ENCODE measurements around the gene RIN1.
A peak's percentile ranks its signal among the peaks of the same experiment; 100 is the strongest.

GRCh38 chr11:66317322-66317722 is 18.9 kb downstream of the RIN1 start:
- TF ChIP-seq CTCF (IDR thresholded peaks at IDR 0.05; ENCODE audit: extremely low read depth in 1 of 2, insufficient read depth in 1 of 2, low read depth in 1 of 2, low read length in 2 of 2): no peak
- TF ChIP-seq EZH2 (IDR thresholded peaks at IDR 0.05; ENCODE audit: borderline replicate concordance, low read depth, low read length, severe bottlenecking): peak; percentile 58
- no peak for TF ChIP-seq POLR2A (IDR thresholded peaks at IDR 0.05; ENCODE audit: low read depth, low read length)

Data from endothelial cell of umbilical vein (primary cell).